Astrocyte (in vitro differentiated cells and primary cell): ENCODE data around the gene CLOCK.

Source experiments
- CTCF ChIP-seq: IDR thresholded peaks from 2 replicates; pipeline ENCODE4 v1.5.1; 2011; ENCODE audit warnings: low read depth, mild to moderate bottlenecking, inconsistent platforms, low read length, moderate library complexity; ENCODE audit not compliant: insufficient read depth
- EZH2 ChIP-seq: IDR thresholded peaks from 2 replicates; pipeline ENCODE4 v1.6.1; 2012; ENCODE audit warnings: mild to moderate bottlenecking, low read length, inconsistent platforms; ENCODE audit not compliant: insufficient read depth

- TF ChIP-seq CTCF = no peak
- TF ChIP-seq EZH2 = no peak
These were observed 147.1 kb downstream of the CLOCK start for GRCh38 chr4:55399581-55399980.
